GM19463 (cell line): ENCODE results near the gene LSM2.

Source experiments
- ATAC-seq: cut with Tn5 transposase; IDR thresholded peaks from one replicate; pipeline ENCODE4 v1.9.1; 2021; ENCODE audit warnings: mild to moderate bottlenecking, moderate library complexity; ENCODE audit not compliant: unreplicated experiment

LSM2 gene

DNA sequence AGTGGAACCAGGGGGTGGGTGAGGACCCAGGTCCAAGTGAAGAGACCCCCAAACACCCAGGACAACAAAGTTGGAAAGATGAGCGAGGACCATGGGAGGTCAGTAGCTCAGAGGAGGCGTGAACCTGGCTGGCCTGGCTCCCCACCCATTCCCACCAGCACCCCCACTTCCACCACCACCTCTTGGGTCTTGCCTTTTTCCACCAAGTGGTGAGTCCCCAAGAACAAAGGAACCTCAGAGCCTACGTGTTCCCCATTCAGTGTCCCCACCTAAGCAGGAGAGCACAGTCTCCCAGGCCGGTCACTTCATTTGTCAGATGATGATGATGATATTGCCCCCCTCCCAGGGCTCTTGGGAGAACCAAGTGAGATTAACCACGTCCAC is 29.1 kb downstream of the LSM2 start:
- ATAC-seq: no peak

DNA sequence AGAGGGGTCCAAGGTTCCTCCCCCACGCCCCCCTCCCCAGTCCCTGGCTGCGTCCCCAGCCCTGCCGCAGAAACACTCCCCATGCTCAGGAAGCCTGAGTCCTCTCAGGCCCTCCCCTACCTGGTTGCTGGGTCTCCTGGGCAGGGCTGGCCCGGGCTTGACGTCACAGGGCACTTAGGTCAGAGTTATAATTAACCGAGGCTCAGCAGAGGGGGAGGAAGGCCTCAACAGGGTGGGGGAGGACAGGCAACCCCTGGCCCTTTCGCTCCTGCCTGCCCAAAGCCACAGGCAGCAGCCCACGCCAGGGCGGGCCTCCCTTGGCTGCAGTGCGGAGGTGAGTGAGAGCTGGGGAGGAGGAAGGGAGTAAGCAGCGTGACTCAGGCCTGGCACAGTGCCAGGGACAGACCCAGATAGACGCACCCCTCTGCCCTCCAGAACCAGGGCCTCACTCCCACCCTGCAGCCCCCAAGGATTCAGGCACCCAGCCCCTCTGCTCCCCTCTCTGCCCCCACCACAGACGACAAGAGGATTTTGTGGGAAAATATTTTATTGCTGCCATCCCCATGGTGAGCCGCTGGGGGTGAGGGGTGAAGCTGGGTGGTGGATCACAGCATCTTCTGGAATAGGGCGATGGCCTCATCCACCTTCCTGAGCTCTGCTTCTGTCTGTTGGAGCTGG is 29.6 kb downstream of the LSM2 start, which contains the start of gene VWA7:
Gene VWA7 (minus strand): TSS at position 340 of the 678 bp plus-strand sequence. CDS start 549 bp downstream, outside the sequence.
- ATAC-seq: peak; percentile 90

DNA sequence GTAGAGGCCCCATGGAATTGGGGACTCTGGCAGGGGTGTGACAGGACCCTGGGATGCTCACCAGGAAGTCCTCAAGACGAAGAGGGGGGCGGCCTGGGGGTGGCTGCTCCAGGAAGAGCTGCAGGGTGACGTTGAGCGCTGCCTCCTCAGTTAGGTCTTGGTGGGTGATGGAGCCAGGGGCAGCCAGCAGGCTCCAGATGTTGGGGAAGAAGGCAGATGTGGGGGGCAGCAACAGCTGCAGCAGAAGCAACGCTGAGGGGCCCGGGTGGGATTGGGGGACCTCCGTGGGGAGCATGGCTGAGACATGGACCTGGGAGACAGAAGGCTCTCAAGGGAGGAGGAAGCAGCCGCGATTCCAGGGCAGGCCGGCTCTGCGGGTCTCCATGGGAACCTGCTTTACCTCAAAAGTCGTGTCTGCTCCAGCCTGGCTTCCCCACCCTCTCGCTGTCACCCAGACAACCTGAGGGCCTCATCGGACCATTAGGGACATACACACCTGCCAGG is 30.2 kb downstream of the LSM2 start:
- ATAC-seq: no peak

DNA sequence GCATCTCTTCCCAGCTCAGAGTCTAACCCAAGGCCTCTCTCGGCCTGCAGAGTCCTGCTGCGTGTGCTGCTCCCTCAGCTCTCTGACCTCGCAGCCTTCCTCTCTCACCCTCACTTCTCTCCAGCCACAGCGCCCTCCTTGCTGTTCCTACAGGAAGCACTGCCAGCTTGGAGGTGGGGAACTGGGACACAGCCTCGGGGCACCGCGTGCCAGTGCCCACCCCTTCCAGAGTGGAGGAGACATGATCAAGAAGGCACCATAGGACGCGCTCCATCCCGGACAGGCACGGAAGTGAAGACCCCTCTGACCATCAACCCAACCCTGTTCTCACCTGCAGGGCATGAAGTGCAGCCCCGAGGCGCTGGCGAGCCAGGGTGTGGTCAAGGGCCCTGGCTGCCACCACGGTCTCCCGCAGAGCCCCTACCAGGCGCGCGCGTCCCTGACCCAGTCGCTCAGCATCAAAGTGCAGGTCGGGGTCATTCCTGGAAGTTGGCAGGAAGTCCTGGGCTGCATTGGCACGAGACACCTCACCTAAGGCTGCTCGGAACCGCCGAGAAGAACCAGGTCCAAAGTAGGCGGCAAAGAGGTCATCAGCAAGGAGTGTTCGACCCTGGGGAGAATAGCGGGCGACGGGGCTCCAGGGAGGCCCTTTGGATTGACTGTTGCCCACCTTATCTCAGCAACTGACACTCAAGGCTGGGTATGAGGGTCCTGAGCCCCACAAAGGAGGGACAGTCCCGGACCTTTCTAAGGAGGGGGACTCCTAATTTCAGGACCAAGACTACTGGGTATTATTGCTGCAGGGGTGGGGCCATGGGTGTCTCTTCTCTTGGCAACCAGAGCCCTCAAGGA is 30.9 kb downstream of the LSM2 start:
- ATAC-seq: no peak

DNA sequence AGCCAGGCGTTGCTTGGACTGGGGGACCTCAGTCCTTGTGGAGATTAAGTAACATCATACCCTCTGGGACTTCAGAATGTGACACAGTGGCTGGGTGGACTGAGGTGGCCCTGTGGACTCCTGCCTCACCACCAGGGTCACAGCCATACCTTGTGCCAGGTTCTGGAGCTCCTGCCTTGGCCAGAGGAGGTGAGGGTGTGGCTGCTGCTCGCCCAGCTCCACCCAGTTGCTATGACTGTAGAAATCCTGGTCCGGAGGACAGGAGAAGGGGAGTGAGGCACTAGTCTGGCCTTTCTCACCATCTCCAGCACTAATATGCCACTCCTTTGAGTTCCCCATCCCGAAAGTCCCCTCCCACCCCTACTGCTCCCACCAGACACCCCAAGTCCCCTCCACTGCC is 31.6 kb downstream of the LSM2 start:
- ATAC-seq: no peak

DNA sequence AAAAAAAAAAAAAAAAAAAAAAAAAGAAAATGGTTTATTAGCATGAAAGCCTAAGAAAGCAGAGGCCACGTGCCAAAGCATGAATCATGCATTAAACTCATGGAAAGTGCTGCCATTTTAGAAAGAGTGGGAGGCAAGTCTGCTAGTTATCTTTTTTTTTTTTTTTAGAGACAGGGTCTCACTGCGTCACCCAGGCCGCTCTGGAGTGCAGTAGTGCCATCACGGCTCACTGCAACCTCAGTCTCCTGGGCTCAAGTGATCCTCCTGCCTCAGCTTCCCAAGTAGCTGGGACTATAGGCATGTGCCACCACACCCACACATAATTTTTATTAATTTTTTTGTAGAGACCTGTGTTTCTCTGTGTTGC is 34.8 kb downstream of the LSM2 start:
- no peak for ATAC-seq

DNA sequence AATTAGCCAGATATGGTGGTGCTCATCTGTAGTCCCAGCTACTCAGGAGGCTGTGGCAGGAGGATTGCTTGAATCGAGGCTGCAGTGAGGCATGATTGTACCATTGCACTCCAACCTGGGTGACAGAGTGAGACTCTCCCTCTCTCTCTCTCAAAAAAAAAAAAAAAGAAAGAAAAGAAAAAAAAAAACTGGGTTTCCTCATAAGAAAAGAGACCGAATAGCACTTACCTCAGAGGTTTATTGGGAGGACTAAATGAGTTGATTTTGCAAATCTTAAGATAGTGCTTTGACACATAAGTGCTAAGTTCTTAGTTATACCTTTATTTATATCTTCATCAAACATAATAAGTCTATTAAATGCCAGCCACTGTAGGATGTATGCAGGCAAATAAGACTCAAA is 35.9 kb downstream of the LSM2 start:
- no peak for ATAC-seq

DNA sequence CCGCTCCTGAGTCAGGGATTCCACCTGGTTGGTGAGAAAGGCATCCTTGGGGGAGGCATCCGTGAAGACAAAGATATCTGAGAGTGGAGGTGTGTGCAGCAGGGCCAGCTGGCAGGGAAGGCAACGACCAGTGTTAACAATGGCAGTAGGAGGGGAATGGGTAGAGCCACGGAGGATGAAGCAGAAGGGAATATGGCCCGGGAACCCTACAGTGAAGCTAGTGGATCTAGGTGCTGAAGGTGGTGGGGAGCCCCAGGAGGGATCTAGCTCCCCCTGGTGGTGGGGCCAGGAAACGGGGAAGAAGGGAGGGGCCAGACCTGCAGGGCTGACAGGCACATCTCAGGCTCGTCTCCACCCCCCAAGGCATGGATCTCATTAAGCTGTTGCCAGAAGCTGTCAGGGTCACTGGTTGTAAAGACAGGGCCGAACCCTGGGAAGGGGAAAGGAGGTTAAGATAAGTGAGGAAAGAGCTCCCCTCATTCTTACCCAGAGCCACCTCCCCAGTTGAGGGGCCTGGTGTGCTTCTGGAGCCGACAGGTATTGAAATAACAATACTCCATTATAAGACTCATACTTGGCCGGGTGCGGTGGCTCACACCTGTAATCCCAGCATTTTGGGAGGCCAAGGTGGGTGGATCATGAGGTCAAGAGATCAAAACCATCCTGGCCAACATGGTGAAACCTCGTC is 36.9 kb downstream of the LSM2 start:
- ATAC-seq: no peak

DNA sequence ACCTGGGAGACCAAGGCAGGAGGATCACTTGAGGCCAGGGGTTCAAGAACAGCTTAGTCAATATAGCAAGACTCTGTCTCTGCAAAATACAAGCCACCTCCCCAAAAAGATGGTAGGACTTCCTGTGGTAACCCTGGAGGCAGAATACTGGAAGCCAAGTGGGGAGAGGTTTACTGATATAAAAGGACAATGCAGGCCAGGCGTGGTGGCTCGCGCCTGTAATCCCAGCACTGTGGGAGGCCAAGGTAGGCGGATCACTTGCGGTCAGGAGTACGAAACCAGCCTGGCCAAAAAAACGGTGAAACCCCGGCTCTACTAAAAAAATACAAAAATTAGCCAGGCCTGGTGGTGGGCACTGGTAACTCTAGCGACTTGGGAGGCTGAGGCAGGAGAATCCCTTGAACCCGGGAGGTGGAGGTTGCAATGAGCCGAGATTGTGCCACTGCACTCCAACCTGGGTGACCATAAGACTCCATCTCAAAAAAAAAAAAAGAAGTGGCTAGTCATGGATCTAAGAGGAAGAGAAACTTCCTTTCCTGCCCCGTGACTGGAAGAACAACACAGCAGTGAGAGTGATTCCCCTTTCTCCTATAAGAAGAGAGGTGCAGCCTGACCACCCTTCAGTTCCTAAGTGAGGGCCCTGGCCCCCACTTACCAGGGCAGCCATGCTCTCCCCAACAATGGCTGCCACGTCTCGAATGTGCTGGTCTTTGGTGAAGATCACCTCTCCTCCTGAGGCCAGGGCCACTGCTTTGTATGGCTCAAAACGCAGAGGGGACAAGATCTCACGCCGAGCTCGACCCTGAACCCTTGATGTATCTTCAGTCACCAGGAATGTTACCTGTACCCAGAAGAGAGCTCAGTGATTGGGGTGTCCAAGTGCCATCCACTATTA is 38.2 kb downstream of the LSM2 start:
- no peak for ATAC-seq

DNA sequence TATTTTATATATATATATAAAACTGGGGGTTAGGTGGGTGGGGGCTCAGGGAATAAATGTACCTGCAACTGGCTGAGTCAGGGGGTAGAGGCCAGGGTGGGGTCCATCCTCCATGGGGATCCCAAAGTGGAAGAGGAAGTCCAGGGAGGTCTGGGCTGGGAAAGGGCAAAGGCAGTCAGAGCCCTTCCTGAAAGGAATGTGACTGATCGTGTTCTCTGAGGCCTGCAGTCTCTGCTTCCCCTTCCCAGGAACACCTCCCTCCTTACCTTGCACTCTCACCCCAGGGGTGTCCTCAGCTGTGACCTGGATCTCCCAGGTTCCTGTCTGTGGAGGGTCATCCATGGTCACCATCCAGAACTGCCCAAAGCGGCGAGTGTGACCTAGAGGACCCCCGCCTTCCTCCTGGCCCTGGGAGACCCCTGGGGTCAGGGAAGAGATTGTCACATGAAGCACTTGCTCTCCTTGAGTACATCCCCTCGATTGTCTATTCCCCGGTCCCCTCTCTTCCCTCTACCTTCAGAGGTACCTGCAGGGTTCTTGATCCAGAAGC is 39.6 kb downstream of the LSM2 start:
- ATAC-seq: no peak

DNA sequence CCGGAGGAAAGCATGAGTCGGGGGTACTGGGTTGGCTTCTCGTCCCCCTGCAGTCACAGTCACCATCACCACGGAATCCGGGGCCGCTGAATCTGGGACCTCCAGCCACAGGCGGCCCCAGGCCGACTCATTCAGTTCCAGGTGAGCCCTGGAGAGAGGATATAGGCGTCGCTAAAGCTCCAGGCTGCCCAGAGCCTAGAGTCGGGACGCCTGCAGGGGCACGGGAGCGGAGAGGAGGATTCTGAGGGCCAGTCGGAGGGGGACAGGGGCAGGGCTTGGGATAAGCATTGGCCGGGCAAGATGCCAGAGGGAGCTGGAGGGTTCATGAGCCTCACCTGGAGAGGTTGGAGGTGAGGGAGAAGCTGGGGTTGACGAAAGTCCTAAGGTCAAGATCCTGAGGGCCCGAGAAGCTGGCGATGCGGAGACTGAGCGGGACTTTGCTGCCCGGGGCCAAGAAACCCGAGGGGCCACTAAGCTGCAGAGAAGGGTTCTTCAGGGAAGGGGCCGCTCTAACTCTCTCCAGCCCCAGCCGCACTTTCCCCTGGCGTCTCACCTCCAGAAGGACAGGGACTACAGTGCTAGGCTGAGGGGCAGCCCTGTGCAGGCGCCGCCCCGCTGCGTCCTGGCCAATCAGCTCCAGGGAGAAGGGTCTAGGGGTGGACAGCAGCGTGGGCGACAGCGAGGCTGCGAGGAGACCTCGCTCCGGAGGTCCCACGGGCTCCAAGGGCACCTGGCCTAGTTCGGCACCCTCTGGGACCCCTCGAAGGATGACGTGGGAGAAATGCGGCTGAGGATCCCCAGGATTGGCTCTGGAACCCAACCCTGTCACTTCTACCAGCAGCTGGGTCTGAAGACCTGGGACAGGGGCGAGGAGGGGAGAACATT is 40.6 kb downstream of the LSM2 start:
- ATAC-seq: no peak

DNA sequence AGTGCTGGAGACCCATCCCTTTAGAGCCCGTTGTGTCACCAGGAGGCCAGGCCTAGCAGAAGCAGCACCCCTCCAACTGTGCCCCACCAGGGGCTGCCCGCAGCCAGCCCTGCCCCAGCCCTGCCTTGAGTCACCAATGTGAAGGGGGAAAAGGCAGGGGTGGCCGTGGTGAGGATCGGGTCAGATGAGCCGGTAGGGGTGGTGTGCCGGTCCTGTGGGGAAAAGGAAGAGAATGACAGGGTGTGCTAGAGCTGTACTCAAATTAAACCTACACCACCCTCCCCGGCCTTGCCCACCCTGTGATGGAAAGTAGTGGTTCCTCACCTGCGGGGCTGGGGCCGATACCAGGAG is 41.2 kb downstream of the LSM2 start:
- ATAC-seq: no peak

DNA sequence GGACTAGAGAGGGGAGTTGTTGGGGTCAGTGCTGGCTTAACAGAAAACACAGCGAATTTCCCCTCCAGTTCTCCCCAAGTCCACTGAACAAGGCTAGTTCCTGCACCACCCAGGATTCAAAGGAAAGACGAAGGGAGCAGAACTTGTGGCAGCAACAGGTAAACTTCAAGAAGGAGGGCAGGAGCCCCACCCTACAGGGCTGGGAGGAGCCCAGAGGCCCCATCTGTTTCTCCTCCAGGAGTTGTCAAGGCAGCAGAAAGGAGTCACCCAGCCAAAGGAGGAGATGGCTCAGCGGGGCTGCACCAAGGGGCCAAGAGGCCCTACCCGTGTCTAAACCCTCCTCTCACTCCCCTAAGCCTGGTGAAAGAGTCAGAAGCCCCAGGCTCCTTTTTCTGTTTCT is 42.6 kb downstream of the LSM2 start:
- no peak for ATAC-seq

DNA sequence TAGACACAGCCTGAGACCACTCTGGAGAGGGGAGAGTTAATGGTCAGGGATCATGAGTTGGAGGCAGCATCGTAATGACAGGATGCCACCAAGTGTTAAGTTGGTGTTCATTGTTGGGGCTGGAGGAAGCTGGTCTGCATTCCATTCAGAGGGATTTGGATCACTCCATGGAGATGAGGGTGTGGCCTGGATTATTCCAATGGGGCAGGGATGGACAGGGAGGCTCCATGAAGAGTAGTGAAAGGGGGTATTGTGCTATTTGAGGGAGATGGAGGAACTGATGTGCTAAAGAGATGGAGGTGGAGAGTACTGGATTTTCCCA is 43.2 kb downstream of the LSM2 start:
- ATAC-seq: no peak

DNA sequence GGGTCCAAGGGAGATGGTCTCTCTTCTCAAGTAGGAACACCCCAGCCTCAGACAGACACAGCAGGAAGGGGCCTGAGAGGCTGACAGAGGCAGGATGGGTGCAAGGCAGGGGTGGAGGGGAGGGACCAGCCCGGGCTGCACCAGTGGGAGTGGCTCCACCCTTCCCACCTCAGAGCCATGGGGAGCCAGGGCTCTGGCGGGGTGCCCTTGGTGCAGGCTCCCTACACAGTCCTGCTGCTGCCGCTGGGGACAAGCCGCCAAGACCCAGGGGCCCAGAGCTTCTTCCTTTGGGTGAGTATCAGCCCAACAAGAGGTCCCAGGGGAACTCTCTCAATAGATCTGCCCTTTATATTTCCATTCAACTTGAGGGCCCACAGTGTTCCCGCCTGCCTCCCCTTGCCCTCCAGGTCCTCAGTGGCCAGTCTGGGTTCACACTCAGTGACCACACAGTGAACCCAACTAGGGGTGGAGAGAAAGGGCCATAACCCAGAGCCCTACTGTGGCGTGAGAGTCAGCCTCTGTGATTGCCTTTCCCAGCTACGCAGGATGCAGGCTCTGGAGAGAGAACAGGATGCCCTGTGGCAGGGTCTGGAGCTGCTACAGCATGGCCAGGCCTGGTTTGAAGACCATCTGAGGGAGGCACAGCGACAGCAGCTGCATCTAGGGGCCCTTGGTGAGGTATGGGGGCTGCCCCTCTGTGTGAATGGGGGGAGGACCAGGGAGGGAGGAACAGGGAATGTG is 43.7 kb downstream of the LSM2 start:
- ATAC-seq: no peak

DNA sequence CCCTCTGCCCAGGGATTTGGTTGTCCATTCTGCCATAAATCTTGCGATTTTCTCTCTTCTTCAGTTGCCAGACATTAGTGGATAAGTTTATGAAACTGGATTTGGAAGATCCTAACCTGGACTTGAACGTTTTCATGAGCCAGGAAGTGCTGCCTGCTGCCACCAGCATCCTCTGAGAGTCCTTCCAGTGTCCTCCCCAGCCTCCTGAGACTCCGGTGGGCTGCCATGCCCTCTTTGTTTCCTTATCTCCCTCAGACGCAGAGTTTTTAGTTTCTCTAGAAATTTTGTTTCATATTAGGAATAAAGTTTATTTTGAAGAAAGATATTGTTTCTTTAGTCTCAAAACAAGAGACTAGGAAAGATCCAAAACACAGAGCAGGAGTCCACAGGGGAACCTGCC is 44.4 kb downstream of the LSM2 start, which contains the start of gene SAPCD1:
Gene SAPCD1 (plus strand): TSS at position 301 of the 400 bp plus-strand sequence. CDS start 399 bp downstream, outside the sequence.
- no peak for ATAC-seq

DNA sequence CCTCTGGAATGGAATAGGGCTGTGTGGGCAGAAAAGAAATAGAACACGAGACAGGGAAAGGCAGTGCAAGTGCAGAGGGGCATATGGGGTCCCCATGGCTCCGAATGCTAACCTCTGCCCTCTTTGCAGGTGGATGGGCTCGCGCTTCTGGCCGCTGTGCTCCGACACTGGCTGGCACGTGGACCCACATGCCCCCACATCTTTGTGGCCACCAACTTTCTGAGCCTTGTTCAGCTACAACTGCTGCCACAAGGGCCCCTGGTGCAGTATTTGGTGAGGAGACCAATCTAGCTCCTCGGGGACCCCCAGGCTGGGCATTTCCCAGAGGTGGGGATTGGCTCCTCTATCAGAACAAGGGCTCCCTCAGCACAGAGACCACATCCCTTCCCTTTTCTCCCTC is 45.4 kb downstream of the LSM2 start:
- no peak for ATAC-seq

DNA sequence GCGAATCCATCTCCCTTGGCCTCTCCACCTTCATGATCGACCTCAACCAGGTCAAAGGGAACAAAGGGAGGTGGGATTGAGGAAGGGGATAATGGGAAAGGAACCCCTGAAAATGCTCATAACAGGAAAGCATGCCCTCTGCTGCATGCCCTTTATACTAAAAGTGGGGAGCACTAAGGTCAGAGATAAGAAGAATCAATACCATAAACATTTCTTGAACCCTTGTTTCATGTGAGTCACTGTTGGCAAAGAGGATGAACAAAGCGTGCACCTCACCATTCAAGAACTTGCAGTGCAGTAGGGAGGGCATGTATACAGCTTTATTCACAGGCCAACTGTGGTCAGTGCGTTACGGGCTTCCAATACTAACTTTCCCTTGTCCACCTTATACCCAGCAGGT is 46.0 kb downstream of the LSM2 start:
- ATAC-seq: no peak

DNA sequence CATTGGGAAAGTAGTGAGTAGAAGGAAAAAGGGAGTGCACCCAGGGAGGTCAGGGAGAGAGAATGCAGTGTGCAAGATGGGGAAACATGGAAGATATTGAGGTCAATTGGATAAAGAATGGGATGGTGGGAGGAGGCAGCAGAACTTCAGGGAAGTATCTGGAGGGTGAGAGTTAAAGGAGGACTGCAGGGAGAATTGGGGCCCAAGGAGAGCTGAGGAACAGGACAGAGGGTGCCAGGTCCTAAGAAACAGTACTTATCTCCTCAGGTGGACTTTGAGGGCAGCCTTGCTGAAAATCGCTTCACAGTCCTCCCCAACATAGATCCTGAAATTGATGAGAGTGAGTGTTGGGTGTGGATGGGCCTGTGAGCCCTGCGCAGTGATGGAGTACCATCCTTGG is 48.5 kb downstream of the LSM2 start:
- ATAC-seq: no peak
